ENCODE measurements around the gene SH2D5.

Gene SH2D5

DNA sequence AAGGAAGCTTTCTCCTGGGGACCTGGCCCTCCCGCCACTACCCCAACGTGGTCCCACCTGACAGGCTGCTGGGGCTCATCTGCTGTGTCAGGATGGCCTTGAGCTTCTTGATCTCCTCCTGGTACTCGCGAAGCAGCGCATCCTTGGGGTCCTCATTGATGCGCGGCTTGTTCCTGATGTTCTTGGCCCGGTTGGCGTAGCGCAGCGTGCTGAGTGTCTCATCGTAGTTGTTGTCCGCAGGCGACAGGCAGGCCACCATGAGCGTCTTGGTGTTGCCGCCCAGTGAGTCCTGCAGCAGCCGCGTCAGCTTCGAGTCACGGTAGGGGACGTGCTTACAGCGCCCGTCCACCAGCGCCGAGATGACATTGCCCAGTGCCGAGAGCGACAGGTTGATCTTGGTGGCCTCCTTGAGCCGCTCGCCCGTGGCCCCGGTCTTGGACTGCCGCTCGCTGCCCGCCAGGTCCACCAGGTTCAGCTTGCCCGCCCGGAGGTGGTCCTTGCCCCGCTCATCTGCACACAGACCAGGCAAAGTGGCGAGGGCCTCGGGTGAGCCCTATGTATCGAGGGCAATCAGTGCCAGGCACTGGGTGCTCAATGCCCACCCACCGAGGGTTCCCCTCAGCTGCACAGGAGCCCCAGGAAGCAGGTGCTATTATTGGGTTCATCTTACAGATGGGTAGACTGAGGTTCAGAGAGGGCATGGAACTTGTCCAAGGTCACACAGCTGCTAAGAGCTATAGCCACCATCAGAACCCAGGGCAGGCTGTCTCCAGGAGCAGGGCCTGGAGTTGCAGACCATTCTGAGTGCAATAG, 27.9 kb downstream of the SH2D5 start:
- H3K27me3 ChIP-seq: no peaks in the 10 kb centered on the region
- no peaks in the 10 kb centered on the region for H3K36me3 ChIP-seq
- no peaks in the 10 kb centered on the region for H3K9me3 ChIP-seq
- TF ChIP-seq, protein P1, sequence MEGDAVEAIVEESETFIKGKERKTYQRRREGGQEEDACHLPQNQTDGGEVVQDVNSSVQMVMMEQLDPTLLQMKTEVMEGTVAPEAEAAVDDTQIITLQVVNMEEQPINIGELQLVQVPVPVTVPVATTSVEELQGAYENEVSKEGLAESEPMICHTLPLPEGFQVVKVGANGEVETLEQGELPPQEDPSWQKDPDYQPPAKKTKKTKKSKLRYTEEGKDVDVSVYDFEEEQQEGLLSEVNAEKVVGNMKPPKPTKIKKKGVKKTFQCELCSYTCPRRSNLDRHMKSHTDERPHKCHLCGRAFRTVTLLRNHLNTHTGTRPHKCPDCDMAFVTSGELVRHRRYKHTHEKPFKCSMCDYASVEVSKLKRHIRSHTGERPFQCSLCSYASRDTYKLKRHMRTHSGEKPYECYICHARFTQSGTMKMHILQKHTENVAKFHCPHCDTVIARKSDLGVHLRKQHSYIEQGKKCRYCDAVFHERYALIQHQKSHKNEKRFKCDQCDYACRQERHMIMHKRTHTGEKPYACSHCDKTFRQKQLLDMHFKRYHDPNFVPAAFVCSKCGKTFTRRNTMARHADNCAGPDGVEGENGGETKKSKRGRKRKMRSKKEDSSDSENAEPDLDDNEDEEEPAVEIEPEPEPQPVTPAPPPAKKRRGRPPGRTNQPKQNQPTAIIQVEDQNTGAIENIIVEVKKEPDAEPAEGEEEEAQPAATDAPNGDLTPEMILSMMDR (IDR thresholded peaks at IDR 0.05): no peak
- no peak overlapping the region for H3K4me3 ChIP-seq (ENCODE audit: low read depth in 1 of 2, low read length in 1 of 2)
- no peaks in the 10 kb centered on the region for H3K4me1 ChIP-seq (ENCODE audit: control insufficient read depth in 1 of 2, insufficient read depth in 1 of 2, low read depth in 1 of 2, low read length in 1 of 2)
- no peak overlapping the region for H3K27ac ChIP-seq

DNA sequence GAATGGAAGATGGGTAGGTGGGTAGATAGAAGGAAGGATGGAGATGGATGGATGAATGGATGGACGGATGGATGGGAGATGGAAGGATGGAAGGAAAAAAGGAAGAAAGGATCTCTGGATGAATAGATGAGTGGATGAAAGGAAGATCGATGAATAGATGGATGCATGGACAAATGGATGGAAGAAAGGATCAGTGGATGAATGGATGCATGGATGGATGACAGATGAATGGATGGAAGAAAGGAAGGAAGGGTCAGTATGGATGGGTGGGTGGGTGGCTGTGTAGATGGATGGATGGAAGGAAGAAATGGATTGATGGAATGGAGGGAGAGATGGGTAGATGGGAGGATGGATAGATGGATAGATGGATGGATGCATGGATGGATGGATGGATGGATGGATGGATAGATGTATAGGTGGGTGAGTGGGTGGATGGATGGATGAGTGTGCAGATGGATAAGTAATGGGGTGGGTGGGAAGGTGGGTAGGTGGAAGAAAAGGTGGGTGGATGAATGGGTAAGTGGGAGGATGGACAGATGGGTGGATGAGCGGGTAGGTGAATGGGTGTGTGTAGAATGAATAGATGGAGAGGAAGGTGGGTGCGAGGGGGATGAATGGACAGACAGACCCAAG, 29.3 kb downstream of the SH2D5 start:
- H3K4me1 ChIP-seq (ENCODE audit: control insufficient read depth in 1 of 2, insufficient read depth in 1 of 2, low read depth in 1 of 2, low read length in 1 of 2): no peaks in the 10 kb centered on the region
- TF ChIP-seq, protein P1 (IDR thresholded peaks at IDR 0.05): no peak
- H3K9me3 ChIP-seq: no peaks in the 10 kb centered on the region
- H3K36me3 ChIP-seq: no peaks in the 10 kb centered on the region
- no peaks in the 10 kb centered on the region for H3K27me3 ChIP-seq
- no peak overlapping the region for H3K4me3 ChIP-seq (ENCODE audit: low read depth in 1 of 2, low read length in 1 of 2)
- H3K27ac ChIP-seq: no peak overlapping the region

DNA sequence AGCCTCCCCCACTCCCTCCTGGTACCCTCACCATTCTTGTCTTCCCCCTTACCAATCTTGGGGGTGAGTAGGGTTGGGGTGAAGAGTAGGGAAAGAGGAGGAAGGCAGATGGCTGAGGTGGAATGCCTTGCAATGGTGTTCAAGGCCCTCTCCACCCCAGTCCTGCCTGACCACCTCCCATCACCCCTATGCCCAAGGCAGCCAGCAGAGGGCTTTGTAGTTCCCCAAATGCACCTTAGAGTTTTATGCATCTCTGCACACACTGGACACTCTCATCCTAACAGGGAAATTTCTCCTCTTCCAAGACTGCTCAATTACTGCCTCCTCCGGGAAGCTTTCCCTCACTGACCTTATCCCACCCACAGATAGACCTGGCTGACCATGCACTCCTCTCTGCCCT, 30.1 kb downstream of the SH2D5 start:
- Histone ChIP-seq H3K4me3 (ENCODE audit: low read depth in 1 of 2, low read length in 1 of 2) (no peak overlapping the region), H3K4me1 (ENCODE audit: control insufficient read depth in 1 of 2, insufficient read depth in 1 of 2, low read depth in 1 of 2, low read length in 1 of 2) (no peaks in the 10 kb centered on the region)

DNA sequence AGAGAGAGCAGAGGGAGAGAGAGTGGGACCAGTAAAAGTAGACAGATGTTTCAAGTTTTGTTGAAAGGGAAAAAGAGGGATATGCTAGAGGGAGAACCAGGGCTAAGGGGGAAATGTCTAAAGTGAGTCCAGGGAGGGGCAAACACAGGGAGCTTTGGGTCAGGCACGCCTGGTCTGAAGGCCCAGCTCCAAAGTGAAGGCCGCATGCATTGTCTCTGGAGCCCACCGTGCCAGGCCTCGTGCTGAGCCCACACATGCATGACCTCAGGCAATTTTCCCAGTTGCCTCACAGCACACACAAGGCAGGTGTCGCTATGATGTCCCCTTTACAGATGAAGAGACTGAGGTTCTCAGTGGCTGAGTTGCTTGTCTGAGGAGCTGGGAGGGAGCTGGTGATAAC, 30.7 kb downstream of the SH2D5 start:
- H3K27me3 ChIP-seq: no peaks in the 10 kb centered on the region
- no peaks in the 10 kb centered on the region for H3K9me3 ChIP-seq
- H3K4me3 ChIP-seq (ENCODE audit: low read depth in 1 of 2, low read length in 1 of 2): no peak overlapping the region
- TF ChIP-seq, protein P1 (IDR thresholded peaks at IDR 0.05): no peak
- peaks cover 3% of the 10 kb centered on the region in 2 experiments for H3K4me1 ChIP-seq (ENCODE audit: control insufficient read depth in 1 of 2, insufficient read depth in 1 of 2, low read depth in 1 of 2, low read length in 1 of 2)
- H3K27ac ChIP-seq: no peak overlapping the region
- H3K36me3 ChIP-seq: no peaks in the 10 kb centered on the region

More for the DNA sequence above, 30.1 kb downstream of the SH2D5 start:
- Histone ChIP-seq H3K27ac (no peak overlapping the region), H3K9me3 (no peaks in the 10 kb centered on the region), H3K36me3 (no peaks in the 10 kb centered on the region), H3K27me3 (no peaks in the 10 kb centered on the region)
- TF ChIP-seq, protein P1 (IDR thresholded peaks at IDR 0.05): no peak

DNA sequence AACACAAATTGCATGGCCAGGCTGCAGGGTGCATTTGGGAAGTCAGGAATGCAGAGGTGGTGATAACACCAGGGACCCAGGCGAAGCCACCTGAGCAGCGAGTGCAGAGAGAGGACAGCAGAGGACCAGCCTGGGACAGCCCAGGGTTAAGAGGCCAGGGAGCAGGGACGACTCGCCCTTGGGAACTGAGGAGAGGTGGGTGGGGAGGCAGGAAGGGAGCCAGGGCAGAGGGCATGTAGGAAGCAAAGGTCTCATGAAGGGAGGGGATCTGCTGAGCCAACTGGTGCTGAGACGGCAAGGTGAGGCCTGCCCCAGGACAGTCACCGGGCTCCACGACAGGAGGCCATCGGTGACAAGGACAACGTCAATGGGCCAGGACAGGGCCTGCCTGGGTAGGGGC, 31.1 kb downstream of the SH2D5 start:
- Histone ChIP-seq H3K4me3 (ENCODE audit: low read depth in 1 of 2, low read length in 1 of 2) (no peak overlapping the region), H3K36me3 (no peaks in the 10 kb centered on the region), H3K27me3 (no peaks in the 10 kb centered on the region), H3K4me1 (ENCODE audit: control insufficient read depth in 1 of 2, insufficient read depth in 1 of 2, low read depth in 1 of 2, low read length in 1 of 2) (peaks cover 6% of the 10 kb centered on the region in 2 experiments), H3K27ac (no peak overlapping the region), H3K9me3 (no peaks in the 10 kb centered on the region)
- TF ChIP-seq, protein P1 (IDR thresholded peaks at IDR 0.05): no peak

Measured in neutrophil (primary cell).